ENCODE results near the gene SSX4B.
"Not testable (repeated sequence)": the region's sequence is repeated elsewhere in the genome, so short reads cannot be mapped to it uniquely, and the experiment has no call there.

SSX4B gene, protein sequence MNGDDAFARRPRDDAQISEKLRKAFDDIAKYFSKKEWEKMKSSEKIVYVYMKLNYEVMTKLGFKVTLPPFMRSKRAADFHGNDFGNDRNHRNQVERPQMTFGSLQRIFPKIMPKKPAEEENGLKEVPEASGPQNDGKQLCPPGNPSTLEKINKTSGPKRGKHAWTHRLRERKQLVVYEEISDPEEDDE

DNA sequence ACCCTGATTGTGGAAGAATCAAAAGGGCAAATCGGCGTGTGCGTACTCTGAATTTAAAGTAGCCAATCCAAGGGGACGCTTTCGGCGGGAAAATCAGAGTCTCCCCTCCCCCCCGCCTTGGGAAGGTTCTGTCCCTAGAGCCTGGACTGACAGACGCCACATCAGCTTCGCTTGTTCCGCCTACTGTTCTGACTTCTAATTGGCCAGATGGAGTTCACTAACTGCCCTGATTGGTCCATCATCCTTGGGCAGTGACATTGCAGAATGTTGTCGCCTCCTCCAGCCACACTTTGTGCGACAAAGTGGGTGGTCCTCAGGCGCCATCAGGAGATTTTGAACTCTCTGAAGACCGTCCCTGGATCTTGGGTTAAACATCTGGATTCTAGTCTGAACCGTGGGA is at the start of gene SSX4B:
Gene SSX4B, minus strand, starts transcription at position 101 of the 400 bp plus-strand sequence. CDS start 588 bp downstream, outside the sequence.
- DNase-seq (ENCODE audit: low read depth, low spot score) = not testable (repeated sequence)

DNA sequence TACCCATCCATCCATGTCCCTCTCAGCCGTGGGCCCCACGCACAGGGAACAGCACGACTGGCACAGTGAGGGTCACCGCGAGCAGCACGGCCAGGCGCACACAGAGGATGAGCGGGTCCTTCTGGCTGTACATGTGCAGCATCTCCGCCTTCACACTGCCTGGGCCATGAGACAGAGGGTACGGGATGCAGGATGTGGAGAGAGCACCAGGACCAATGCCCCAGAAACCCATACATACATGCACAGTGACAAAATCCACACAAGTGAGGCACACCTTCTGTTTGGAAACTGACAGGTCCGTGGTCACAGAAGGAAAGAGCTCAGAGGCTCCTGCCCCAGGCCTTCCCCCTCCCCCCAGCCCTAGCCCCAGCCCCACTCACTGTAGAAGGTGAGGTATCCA is 48.8 kb upstream of the SSX4B start:
- DNase-seq (ENCODE audit: low read depth, low spot score) = no peak

DNA sequence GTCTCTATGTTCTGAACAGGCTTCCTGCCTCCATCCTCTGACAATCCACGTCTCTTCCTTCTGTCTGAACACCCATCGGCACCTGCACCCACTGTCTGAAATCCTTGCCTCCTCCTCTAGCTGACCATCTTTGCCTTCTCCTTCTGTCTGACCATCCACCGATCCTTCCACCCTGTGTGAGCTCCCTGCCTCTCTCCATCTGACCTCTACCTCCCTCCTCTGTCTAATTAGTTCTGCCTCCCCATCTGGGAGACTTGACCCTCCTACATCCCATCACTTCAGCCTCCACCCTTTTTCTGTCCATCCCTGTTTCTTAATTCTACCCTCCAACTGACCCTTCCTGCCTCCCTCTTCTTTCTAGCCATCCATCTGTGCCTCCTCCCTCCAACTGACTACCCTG is 48.3 kb upstream of the SSX4B start:
- no peak for DNase-seq (ENCODE audit: low read depth, low spot score)

DNA sequence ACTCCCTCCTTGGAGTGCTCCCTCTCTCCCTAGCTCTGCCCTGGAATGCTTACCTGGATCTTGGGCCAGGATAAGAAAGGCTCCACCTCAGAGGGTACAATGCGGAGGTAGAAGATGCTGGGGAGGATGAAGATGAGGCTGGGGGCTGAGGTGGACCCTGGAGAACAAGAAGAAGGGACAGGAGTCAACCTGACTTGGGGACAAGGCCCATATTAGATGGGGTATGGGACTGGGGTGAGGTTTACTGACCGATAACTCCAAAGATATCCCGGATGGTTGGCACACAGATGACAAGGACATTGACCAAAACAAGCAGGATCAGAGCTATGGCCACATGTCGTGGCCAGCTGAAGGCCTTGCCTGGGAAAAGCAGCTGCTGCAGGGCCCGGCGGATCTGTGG is 47.7 kb upstream of the SSX4B start:
- no peak for DNase-seq (ENCODE audit: low read depth, low spot score)

DNA sequence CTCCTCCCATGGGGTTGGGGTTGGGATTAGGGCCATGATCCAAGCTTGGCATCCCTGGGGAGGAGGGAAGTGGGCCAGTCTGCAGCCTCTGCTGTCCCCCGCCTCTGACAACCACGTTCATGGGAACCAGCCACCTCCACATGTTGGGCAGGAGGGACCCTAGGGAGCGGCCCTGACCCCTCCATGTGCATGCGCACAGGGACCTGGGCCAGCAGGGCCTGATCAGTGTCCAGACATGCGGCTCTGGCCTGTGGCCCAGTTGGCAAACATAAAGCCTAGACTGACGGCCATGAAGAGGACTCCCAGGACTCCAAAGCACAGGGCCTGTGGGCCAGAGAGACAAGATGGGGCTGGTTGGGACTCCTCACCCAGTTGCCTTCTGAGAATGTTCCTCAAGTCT is 47.0 kb upstream of the SSX4B start:
- no peak for DNase-seq (ENCODE audit: low read depth, low spot score)

DNA sequence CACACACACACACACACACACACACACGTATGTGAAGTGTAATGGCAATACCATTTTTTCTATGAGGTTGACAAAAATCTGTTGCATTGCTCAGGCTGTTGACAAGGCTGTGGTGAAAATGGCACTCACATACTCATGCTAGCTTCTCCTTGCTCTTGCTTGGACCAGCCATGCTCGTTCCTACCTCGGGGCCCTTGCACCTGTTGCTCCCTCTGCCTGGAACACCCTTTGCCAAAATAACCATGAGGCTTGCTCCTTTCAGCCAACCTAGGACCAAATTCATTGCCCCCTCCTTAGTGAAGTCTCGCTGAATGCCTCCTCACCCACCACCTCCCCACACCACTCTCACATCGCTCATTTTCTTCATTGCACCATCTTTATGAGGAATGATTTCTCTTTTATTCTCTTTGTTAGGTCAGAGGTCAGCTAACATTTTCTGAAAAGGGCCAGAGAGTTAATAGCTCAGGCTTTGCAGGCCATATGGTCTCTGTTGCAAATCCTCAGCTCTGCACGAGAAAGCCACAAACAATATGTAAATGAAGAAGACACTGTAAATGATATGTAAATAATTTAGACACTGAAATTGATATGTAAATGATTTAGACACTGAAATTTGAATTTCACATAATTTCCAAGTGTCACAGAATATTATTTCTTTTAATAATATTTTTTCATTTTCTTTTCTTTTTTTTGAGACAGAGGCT is 45.0 kb upstream of the SSX4B start:
- no peak for DNase-seq (ENCODE audit: low read depth, low spot score)

DNA sequence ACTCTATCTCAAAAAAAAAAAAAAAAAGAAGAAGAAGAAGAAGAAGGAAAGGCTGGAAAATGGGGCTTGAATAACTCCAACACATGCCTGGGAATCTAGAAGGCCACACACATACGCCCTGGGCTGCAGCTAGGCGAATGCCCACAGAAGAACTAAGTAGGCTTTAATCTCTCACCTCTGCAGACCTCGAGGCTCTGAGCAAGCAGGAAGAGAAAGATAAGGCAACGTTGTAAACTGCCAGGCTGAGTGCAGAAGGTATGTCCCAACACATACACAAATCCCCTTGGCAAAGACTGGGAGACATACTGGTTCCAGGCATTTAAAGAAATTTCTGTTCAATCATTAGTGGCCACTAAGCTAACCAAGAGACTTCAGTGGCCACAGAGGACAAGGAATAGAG is 39.9 kb upstream of the SSX4B start:
- DNase-seq (ENCODE audit: low read depth, low spot score) = no peak

DNA sequence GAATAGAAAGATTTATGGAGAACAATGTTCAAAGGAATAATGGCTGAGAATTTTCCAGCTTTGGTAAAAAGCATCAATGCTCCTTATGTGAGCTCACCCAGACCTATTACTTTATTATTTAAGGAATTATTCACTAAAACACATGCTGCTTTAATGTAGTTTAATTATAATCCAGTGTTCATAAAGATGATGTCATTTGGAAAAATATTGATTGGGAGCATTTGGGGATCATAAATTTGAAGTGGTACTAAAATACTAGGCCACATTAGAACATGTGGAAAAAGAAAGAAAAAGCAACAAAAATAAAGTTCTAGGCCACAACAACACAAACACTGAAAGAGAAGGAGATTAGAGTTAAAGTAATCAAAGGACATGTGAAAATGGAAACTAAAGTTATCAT is 38.3 kb upstream of the SSX4B start:
- DNase-seq (ENCODE audit: low read depth, low spot score) = no peak

DNA sequence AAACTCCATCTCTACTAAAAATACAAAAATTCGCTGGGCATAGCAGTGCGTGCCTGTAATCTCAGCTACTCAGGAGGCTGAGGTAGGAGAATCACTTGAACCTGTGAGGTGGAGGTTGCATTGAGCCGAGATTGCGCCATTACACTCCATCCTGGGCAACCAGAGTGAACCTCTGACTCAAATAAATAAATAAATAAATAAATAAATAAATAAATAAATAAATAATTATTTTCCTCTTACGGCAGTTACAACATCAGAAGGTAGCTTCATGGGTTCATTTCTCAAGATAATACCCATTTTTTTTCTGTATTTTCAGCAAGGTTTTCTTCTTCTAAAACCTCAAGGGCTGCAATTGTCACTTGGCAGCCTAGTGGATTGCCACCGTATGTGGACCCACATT is 35.4 kb upstream of the SSX4B start:
- DNase-seq (ENCODE audit: low read depth, low spot score) = not testable (repeated sequence)

DNA sequence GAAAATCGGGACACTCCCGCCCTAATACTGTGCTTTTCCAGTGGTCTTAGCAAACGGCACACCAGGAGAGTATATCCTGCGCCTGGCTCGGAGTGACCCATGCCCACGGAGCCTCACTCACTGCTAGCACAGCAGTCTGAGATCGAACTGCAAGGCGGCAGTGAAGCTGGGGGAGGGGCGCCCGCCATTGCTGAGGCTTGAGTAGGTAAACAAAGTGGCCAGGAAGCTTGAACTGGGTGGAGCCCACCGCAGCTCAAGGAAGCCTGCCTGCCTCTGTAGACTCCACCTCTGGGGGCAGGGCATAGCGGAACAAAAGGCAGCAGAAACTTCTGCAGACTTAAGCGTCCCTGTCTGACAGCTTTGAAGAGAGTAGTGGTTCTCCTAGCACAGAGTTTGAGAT is 22.0 kb upstream of the SSX4B start:
- DNase-seq (ENCODE audit: low read depth, low spot score) = not testable (repeated sequence)

DNA sequence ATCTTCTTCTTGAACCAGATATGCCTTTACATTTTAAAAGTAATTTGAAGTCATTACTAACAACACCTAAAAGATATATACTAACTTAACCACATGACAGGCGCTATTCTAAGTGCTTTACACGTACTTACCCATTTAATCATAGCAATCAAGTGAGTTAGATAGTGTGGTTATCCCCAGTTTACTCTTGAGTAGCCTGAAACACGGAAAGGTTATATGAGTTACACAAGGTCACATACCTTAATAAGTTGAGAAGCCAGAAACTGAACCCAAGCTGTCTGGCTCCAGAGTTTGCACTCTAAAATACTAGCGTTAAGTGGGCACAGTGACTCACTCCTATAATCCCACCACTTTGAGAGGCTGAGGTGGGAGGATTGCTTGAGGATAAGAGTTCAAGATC is 18.4 kb upstream of the SSX4B start:
- DNase-seq (ENCODE audit: low read depth, low spot score) = not testable (repeated sequence)

DNA sequence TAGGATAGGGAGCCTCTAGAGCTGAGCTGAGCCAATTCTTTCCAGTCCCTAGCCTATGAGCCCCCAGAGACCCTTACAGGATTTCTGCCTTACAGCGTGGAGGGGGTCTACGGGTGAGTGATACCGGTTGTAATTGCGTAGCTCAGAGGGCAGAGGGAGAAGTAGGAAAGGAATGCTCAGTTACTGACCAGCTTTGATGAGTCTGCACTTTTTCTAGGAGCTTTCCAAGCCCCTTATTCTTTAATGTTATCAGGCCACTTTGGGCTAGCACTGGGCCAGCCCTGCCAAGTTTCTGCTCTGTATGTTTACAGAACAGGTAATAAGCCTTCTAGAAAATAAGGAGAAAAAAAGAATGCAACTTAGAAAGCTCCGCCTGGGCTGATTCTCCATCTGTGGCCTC is 17.8 kb upstream of the SSX4B start:
- not testable (repeated sequence) for DNase-seq (ENCODE audit: low read depth, low spot score)

DNA sequence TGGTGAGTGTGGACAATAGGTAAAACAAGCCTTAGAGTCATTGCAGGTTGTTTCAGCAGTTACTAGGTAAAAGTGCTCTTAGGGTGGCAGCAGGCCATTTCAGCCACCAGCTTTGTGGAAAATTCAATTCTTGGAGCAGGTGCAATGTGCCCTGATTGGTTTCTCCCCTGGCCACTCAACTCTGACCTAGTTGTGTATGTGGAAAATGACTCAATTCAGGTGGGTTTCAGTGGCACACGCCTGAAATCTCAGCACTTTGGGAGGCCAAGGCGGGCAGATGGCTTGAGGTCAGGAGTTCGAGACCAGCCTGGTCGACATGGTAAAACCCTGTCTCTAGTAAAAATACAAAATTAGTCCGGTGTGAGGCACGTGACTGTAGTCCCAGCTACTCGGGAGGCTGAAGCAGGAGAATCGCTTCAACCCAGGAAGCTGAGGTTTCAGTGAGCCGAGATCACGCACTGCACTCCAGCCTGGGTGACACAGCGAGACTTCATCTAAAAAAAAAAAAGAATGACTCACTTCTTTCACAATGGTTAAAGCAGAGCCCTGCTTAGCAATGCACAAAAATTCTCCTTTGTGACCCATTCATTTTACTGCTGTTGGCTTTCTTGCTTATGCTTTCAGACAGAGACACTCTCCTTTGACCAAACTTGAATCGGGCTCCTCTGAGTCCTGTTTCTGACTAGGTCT is 15.4 kb upstream of the SSX4B start:
- not testable (repeated sequence) for DNase-seq (ENCODE audit: low read depth, low spot score)

DNA sequence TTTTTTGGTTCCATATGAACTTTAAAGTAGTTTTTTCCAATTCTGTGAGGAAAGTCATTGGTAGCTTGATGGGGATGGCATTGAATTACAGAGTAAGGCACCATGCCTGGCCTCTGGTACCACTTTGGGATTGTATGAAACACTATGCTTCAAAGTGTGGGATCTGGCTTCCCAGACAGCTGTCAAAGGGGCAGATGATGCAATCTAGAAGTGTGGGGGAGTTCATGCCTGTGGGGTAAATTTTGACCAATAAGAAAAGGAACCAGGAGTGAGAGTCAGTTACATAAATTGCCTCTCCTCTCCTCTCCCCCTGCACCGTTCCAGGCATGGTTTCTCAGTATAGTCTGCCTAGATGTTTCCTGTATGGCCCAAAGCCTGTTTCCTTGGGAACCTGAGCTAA is 13.9 kb downstream of the SSX4B start:
- DNase-seq (ENCODE audit: low read depth, low spot score) = not testable (repeated sequence)

DNA sequence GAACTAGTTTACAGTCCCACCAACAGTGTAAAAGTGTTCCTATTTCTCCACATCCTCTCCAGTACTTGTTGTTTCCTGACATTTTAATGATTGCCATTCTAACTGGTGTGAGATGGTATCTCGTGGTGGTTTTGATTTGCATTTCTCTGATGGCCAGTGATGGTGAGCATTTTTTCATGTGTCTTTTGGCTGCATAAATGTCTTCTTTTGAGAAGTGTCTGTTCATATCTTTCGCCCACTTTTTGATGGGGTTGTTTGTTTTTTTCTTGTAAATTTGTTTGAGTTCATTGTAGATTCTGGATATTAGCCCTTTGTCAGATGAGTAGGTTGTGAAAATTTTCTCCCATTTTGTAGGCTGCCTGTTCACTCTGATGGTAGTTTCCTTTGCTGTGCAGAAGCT is 14.8 kb downstream of the SSX4B start:
- not testable (repeated sequence) for DNase-seq (ENCODE audit: low read depth, low spot score)

DNA sequence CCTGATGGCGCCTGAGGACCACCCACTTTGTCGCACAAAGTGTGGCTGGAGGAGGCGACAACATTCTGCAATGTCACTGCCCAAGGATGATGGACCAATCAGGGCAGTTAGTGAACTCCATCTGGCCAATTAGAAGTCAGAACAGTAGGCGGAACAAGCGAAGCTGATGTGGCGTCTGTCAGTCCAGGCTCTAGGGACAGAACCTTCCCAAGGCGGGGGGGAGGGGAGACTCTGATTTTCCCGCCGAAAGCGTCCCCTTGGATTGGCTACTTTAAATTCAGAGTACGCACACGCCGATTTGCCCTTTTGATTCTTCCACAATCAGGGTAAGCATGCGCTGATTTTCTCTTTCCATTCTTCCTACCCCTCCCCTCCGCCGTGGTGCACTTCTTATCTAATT is 28.5 kb downstream of the SSX4B start, which contains the start of gene SSX4:
Gene SSX4, plus strand, starts transcription at position 301 of the 400 bp plus-strand sequence. CDS start 515 bp downstream, outside the sequence.
- not testable (repeated sequence) for DNase-seq (ENCODE audit: low read depth, low spot score)

DNA sequence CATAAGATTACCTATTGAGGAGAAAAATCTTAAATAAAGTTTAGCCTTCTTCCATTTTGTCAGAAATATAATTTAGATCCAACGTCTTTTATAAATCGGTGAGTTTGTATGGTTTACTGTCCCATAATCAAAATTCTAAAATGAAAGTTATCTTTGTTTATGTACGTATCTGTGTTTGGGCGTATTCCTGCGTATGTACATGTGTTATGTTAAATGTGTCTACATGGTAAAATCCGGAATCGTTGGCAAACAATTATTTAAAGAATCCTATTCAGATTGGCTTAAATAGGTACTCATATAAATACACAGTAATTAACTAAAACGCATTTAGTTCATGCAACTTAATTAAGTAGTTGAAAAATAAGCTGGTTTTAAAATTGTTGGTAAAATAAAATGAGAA is 41.4 kb downstream of the SSX4B start:
- not testable (repeated sequence) for DNase-seq (ENCODE audit: low read depth, low spot score)

DNA sequence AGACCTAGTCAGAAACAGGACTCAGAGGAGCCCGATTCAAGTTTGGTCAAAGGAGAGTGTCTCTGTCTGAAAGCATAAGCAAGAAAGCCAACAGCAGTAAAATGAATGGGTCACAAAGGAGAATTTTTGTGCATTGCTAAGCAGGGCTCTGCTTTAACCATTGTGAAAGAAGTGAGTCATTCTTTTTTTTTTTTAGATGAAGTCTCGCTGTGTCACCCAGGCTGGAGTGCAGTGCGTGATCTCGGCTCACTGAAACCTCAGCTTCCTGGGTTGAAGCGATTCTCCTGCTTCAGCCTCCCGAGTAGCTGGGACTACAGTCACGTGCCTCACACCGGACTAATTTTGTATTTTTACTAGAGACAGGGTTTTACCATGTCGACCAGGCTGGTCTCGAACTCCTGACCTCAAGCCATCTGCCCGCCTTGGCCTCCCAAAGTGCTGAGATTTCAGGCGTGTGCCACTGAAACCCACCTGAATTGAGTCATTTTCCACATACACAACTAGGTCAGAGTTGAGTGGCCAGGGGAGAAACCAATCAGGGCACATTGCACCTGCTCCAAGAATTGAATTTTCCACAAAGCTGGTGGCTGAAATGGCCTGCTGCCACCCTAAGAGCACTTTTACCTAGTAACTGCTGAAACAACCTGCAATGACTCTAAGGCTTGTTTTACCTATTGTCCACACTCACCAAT is 43.9 kb downstream of the SSX4B start:
- DNase-seq (ENCODE audit: low read depth, low spot score) = not testable (repeated sequence)

DNA sequence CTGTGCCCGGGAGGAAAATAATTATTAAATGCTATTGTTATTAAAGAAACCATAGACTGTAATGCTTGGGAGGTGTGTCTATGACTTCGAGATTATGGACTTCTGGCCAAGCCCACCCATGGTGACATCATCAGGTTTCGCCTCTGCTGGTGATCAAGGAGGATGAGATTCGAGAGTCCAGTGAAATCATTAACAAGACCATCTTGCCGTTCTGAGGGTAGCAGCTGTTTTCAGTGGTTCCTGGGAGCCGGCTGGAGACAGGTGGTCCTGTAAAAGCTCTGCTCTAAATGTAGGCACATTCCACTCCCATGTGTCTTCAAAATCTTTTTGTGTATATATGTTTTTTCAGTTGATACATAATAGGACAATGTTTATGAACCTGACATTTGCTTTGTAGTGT is 52.5 kb downstream of the SSX4B start:
- DNase-seq (ENCODE audit: low read depth, low spot score) = not testable (repeated sequence)

DNA sequence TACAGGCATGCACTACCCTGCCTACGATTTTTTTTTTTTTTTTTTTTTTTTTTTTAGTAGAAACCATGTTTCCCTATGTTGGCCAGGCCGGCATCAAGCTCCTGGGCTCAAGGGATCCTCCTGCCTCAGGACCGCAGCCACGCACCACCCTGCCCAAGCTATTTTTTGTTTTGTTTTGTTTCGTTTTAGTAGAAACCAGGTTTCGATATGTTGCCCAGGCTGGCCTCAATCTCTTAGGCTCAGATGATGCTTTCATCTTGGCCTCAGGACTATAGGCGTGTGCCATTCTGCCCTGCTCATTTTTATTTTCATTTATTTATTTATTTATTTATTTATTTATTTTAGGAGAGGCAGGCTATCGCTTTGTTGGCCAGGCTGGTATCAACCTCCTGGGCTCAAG is 54.1 kb downstream of the SSX4B start:
- DNase-seq (ENCODE audit: low read depth, low spot score) = no peak

DNA sequence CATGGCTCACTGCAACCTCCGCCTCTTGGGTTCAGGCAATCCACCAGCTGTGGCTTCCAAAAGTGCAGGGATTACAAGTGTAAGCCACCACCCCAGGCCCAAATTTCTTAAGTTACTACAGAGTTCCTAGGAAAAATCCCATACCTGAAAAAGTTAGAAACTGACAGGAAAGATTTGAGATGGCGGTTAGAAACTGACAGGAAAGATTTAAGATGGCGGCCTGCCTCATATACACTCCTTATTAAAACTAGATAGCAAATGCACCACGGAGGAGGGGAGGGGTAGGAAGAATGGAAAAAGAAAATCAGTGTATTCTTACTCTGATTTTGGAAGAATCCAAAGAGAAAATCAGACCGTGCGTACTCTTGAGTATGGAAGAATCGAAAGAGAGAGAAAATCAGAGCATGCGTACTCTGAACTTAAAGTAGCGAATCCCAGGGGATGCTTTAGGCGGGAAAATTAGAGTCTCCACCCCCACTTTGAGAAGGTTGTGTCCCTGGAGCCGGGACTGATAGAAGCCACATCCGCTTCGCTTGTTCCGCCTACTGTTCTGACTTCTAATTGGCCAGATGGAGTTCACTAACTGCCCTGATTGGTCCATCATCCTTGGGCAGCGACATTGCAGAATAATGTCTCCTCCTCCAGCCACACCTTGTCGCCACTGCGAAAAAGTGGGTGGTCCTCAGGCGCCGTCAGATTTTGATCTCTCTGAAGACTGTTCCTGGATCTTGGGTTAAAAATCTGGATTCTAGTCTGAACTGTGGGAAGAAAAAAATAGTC is 55.3 kb downstream of the SSX4B start, which contains the start of gene SSX3:
Gene SSX3, minus strand, starts transcription at position 389 of the 780 bp plus-strand sequence. CDS start 1,454 bp downstream, outside the sequence.
- DNase-seq (ENCODE audit: low read depth, low spot score) = not testable (repeated sequence)

Measured in astrocyte of the hippocampus (primary cell).